HL-60 (cell line): ENCODE measurements around the gene MON2.
"Not testable (repeated sequence)": the region's sequence is repeated elsewhere in the genome, so short reads cannot be mapped to it uniquely, and the experiment has no call there.

Experiments used
- CTCF ChIP-seq: IDR thresholded peaks from one replicate; pipeline ENCODE4 v1.5.1; 2011; ENCODE audit warnings: low read length, control low read depth, inconsistent platforms; ENCODE audit not compliant: insufficient read depth
- GABPA ChIP-seq: IDR thresholded peaks from 2 replicates; pipeline ENCODE4 v1.6.1; 2012; ENCODE audit warnings: low read depth
- POLR2AphosphoS5 ChIP-seq: IDR thresholded peaks from 2 replicates; pipeline ENCODE4 v1.6.1; 2012; ENCODE audit warnings: low read depth
- TF ChIP-seq, protein P1 (sequence below): IDR thresholded peaks from 2 replicates; pipeline ENCODE4 v1.6.1; 2012; ENCODE audit warnings: low read depth; ENCODE audit not compliant: insufficient replicate concordance

GRCh38 chr12:62461171-62461837 lies 5.3 kb upstream of the MON2 start:
- not testable (repeated sequence) for TF ChIP-seq POLR2AphosphoS5, CTCF, GABPA
- TF ChIP-seq, protein P1, sequence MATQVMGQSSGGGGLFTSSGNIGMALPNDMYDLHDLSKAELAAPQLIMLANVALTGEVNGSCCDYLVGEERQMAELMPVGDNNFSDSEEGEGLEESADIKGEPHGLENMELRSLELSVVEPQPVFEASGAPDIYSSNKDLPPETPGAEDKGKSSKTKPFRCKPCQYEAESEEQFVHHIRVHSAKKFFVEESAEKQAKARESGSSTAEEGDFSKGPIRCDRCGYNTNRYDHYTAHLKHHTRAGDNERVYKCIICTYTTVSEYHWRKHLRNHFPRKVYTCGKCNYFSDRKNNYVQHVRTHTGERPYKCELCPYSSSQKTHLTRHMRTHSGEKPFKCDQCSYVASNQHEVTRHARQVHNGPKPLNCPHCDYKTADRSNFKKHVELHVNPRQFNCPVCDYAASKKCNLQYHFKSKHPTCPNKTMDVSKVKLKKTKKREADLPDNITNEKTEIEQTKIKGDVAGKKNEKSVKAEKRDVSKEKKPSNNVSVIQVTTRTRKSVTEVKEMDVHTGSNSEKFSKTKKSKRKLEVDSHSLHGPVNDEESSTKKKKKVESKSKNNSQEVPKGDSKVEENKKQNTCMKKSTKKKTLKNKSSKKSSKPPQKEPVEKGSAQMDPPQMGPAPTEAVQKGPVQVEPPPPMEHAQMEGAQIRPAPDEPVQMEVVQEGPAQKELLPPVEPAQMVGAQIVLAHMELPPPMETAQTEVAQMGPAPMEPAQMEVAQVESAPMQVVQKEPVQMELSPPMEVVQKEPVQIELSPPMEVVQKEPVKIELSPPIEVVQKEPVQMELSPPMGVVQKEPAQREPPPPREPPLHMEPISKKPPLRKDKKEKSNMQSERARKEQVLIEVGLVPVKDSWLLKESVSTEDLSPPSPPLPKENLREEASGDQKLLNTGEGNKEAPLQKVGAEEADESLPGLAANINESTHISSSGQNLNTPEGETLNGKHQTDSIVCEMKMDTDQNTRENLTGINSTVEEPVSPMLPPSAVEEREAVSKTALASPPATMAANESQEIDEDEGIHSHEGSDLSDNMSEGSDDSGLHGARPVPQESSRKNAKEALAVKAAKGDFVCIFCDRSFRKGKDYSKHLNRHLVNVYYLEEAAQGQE: not testable (repeated sequence)
